Panc1 (cell line): ENCODE measurements around the gene LRRC26. TPM values are rescaled to one million over a fixed set of nuclear protein-coding genes. Genes with fewer than 3 reads are reported as not detected.

Experiments
- ATAC-seq: fragments of 200-7000 bp; cut with Tn5 transposase; 2 replicates; pipeline ENCODE4 v1.9.1; 2020; ENCODE audit warnings: mild to moderate bottlenecking, moderate library complexity
- BruUV-seq: library from RNA; stranded (reverse); fragments of 400-500 nt; replicated peaks from 2 replicates; lab custom pipeline; 2021; lab: Mats Ljungman, UMichigan
- CTCF ChIA-PET: fragments of 300-600 bp; sonication (Branson Sonifier 250); formaldehyde crosslinking; loops from one replicate; lab custom pipeline; 2022; ENCODE audit warnings: antibody characterized with exemption; lab: Charles Lee
- POLR2A ChIA-PET: fragments of 300-600 bp; sonication (Branson Sonifier 250); formaldehyde crosslinking; loops from one replicate; lab custom pipeline; 2022; ENCODE audit warnings: antibody characterized with exemption; lab: Charles Lee
- DNase-seq: peaks from one replicate; pipeline ENCODE4 v3.0.0-alpha.2; 2010; ENCODE audit warnings: low read depth, low spot score
- H3K27ac ChIP-seq: 2 replicates; pipeline ENCODE4 v1.5.1; 2011; ENCODE audit warnings: mild to moderate bottlenecking, low read length, inconsistent platforms
- H3K27me3 ChIP-seq: fragments of 200-500 bp; sonication (Bioruptor generic); 2 replicates; pipeline ENCODE4 v1.6.0; 2014; ENCODE audit warnings: low read length, inconsistent platforms; ENCODE audit not compliant: control insufficient read depth, insufficient read depth
- H3K36me3 ChIP-seq: fragments of 200-500 bp; sonication (Bioruptor generic); 2 replicates; pipeline ENCODE4 v1.5.1; 2014; ENCODE audit warnings: inconsistent platforms, mild to moderate bottlenecking, low read length, moderate library complexity; ENCODE audit not compliant: control insufficient read depth, insufficient read depth
- H3K4me1 ChIP-seq: 2 replicates; pipeline ENCODE4 v1.5.1; 2011; ENCODE audit warnings: inconsistent platforms, mild to moderate bottlenecking, low read length, moderate library complexity; ENCODE audit not compliant: control insufficient read depth, insufficient read depth
- H3K4me3 ChIP-seq, 2 experiments: 2 replicates each; pipeline ENCODE4 v1.5.1; 2011 to 2012; ENCODE audit warnings: low read depth in 2 of 2, low read length in 2 of 2, mild to moderate bottlenecking in 2 of 2, inconsistent platforms in 1 of 2, moderate library complexity in 1 of 2
- H3K9me3 ChIP-seq: fragments of 200-500 bp; sonication (Bioruptor generic); 2 replicates; pipeline ENCODE4 v1.5.1; 2014; ENCODE audit warnings: low read depth, mild to moderate bottlenecking, inconsistent platforms, low read length, moderate library complexity; ENCODE audit not compliant: control insufficient read depth, insufficient read depth
- CTCF ChIP-seq: fragments of 450-650 bp; IDR thresholded peaks from 2 replicates; pipeline ENCODE4 v1.5.1; 2017; ENCODE audit warnings: mild to moderate bottlenecking
- POLR2AphosphoS5 ChIP-seq: IDR thresholded peaks from 2 replicates; pipeline ENCODE4 v1.6.1; 2012; ENCODE audit warnings: mild to moderate bottlenecking, low read depth, low read length, moderate library complexity
- REST ChIP-seq, 2 experiments: IDR thresholded peaks; 2 replicates each; pipeline ENCODE4 v1.6.1; 2011 to 2012; ENCODE audit warnings: low read depth in 2 of 2, control low read depth in 1 of 2, low read length in 1 of 2, mild to moderate bottlenecking in 1 of 2, moderate library complexity in 1 of 2; ENCODE audit not compliant: insufficient read depth in 1 of 2
- SIN3A ChIP-seq: IDR thresholded peaks from 2 replicates; pipeline ENCODE4 v1.6.1; 2012; ENCODE audit warnings: low read depth, mild to moderate bottlenecking, low read length, moderate library complexity, borderline replicate concordance; ENCODE audit not compliant: insufficient read depth
- TCF7L2 ChIP-seq: IDR thresholded peaks from 2 replicates; pipeline ENCODE4 v1.6.1; 2011; ENCODE audit warnings: mild to moderate bottlenecking, low read depth, low read length, inconsistent platforms
- in situ Hi-C: cut with HindIII; loops from 2 replicates; pipeline ENCODE4 v1.10.0; 2016; ENCODE audit warnings: low sequenced_read_pairs, low pct_unique_long_range_greater_than_20kb
- intact Hi-C: fragments of 100-400 bp; cut with micrococcal nuclease; formaldehyde crosslinking; loops from one replicate; pipeline ENCODE4 v1.10.0; 2022; ENCODE audit not compliant: unreplicated experiment
- total RNA-seq: library from RNA; stranded (reverse); gene quantifications from one replicate; pipeline ENCODE4 v1.2.1, GENCODE V29; 2021; ENCODE audit not compliant: unreplicated experiment

LRRC26 gene
- total RNA-seq, 1 experiment from 2014 or later: 0.69 TPM

DNA sequence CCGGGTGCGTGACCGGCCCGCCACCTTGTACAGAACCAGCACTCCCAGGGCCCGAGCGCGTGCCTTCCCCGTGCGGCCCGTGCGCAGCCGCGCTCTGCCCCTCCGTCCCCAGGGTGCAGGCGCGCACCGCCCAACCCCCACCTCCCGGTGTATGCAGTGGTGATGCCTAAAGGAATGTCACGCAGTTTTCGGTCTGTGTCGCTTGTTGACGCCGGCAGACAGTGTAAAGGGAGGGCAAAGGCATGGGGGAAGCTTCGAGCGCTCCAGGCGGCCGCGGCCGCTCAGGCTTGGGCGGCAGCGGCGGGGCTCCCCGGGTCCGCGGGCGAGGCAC lies 1.3 kb downstream of the LRRC26 start:
- BruUV-seq: no TSS peak
- Histone ChIP-seq H3K9me3 (no peaks in the 10 kb centered on the region), H3K27ac (no peak overlapping the region), H3K4me1 (peaks cover 6% of the 10 kb centered on the region), H3K4me3 (peak overlapping the region; percentile 37 to 48), H3K36me3 (no peaks in the 10 kb centered on the region), H3K27me3 (no peaks in the 10 kb centered on the region)
- in situ Hi-C loops: no loop called here
- DNase-seq (no peak), ATAC-seq (peak; percentile 55)
- ChIA-PET CTCF (no interaction called here), POLR2A (no interaction called here)
- intact Hi-C loops: no loop called here
- no peak for TF ChIP-seq CTCF
- no peak for TF ChIP-seq REST (IDR thresholded peaks at IDR 0.05; ENCODE audit: insufficient read depth in 1 of 2, low read depth in 2 of 2, low read length in 1 of 2)
- TF ChIP-seq SIN3A: no peak
- TF ChIP-seq POLR2AphosphoS5: no peak
- TF ChIP-seq TCF7L2: no peak

- CTCF ChIA-PET: interaction anchor here (1.3 kb wide), 1 partner anchor 13 kb away, joined by 4 read pairs; no protein-coding TSS in a partner anchor
- in situ Hi-C loops (no loop called here), intact Hi-C loops (no loop called here)
- POLR2A ChIA-PET: no interaction called here
- Histone ChIP-seq H3K4me3 (peak overlapping the region; percentile 27 to 37; a peak in 3 of 4 replicates), H3K36me3 (no peaks in the 10 kb centered on the region), H3K27ac (no peak overlapping the region), H3K4me1 (peaks cover 6% of the 10 kb centered on the region), H3K27me3 (no peaks in the 10 kb centered on the region), H3K9me3 (no peaks in the 10 kb centered on the region)
- peak; percentile 35 for ATAC-seq
- no TSS peak for BruUV-seq
- DNase-seq: no peak
- TF ChIP-seq TCF7L2: no peak
- TF ChIP-seq CTCF: no peak
- no peak for TF ChIP-seq POLR2AphosphoS5
- no peak for TF ChIP-seq SIN3A
- TF ChIP-seq REST (IDR thresholded peaks at IDR 0.05; ENCODE audit: insufficient read depth in 1 of 2, low read depth in 2 of 2, low read length in 1 of 2): no peak
Measured at GRCh38 chr9:137167747-137168572, 1.9 kb downstream of the LRRC26 start.
